Measurements from ENCODE around the gene FCHO1.
A peak's percentile ranks its signal among the peaks of the same experiment; 100 is the strongest.

The FCHO1 gene

DNA sequence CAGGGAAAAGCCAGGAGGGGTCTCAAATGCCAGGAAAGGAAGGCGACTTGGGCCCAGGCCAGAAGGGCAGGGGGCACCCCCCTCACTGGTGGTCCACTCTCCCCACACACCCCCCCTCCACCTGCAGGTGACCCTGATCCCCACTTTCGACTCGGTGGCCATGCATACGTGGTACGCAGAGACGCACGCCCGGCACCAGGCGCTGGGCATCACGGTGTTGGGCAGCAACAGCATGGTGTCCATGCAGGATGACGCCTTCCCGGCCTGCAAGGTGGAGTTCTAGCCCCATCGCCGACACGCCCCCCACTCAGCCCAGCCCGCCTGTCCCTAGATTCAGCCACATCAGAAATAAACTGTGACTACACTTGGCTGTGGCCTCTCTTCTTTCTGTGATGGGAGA lies 17.1 kb upstream of the FCHO1 start:
- DNase-seq, result no peak

DNA sequence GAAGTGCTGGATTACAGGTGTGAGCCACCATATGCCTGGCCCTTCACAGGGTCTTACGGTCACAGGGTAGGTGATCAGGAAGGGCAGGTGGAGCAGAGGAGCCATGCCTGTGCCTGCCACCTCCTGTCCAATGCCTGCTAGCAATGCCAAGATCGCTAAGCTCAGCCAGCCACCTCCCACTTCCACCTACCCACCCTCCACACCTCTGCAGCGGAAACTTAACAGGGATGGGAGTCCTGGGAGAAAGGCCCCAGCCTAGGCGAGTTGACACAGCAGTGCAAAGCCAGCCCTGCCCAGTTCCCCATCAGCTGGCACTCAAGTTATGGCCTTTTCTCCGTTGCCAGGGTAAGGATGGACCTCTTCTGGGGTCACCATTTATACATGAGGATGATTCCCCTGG lies 15.9 kb upstream of the FCHO1 start:
- no peak for DNase-seq

DNA sequence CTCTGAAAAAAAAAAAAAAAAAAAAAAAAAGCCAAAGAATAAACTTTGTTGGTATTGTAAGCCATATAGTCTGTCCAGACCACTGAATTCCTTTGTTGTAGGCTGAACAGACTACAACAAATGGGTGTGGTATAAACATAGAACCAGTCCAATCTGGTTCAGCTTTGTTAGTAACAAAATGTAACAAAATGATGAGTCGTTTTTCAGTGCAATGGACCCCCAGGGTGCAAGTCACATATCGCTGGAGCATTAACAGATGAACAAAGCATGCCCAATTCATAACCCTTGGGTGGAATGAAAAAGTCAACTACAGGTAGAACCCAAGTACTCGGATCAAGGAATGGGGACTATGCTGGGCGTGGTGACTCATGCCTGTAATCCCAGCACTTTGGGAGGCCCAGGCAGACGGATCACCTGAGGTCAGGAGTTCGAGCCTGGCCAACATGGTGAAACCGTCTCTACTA lies 13.6 kb upstream of the FCHO1 start:
- DNase-seq, result no peak

DNA sequence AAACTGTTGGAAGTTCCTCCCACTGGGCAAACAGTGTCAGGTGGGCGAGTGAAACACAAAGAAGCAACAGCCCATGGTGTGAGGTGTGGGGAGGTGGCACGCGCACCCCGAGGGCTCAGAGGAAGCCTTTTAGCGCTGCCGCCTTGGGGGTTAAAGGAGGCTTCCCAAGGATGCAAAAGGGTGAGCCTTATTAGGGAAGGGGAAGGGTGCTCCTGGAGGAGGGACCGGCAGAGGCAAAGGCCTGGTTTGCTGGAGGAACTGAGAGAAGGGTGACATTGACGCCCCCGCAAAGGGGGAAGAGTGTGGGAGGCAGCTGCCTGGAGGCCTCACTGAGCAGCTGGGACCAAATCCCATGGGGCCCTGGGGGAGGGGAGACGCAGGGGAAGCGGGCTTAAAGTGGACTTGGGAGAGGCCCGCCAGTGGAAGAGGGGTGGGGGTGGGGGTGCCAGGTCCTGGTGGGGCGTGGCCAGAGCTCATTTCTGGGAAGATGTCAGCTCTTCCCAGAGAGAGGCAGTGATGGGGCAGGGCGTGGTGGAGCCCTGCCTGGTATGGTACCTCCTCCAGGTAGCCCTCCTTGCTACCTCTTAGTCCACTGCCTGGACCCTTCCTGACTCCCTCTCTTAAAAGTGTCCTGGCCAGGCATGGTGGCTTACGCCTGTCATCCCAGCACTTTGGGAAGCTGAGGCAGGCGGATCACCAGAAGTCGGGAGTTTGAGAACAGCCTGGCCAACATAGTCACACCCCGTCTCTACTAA lies 12.0 kb upstream of the FCHO1 start:
- no peak for DNase-seq

DNA sequence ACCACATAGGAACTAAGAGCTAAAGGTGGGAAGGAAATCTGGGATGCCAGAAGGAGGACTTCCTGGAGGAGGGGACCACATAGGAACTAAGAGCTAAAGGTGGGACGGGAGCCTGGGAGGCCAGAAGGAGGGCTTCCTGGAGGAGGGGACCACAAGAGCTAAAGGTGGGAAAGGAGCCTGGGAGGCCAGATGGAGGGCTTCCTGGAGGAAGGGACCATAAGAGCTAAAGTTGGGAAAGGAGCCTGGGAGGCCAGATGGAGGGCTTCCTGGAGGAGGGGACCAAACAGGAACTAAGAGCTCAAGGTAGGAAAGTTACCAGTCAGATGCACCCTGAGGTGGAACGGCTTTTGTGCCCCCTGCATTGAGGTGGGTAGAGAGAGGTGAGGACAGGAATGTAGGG lies 9.8 kb upstream of the FCHO1 start:
- DNase-seq, result no peak

DNA sequence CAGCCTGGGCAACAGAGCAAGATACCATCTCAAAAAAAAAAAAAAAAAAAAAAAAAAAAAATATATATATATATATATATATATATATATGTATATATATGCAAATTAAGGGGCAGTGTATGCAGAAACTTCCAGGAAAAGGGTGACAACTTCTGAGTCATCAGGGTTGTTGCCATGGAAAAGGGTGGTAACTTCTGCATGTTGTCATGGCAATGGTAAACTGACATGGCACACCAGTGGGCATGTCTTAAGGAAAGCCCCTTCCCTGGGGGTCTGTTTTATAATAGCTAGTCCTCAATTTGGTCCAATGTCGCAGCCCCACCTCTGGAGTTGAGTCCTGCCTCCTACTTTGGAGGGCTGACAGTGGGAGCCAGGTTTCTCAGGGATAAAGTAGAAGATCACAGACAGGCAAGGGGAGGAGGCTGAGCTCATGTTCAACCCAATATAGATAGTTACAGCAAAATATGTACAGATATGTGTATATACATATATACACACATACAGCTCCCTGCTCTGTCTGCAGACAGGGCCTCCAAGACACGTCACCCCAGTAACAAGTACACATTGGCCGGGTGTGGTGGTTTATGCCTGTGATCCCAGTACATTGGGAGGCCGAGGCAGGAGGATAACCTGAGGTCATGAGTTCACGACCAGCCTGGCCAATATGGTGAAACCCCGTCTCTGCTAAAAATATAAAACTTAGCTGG lies 7.2 kb upstream of the FCHO1 start:
- no peak for DNase-seq

DNA sequence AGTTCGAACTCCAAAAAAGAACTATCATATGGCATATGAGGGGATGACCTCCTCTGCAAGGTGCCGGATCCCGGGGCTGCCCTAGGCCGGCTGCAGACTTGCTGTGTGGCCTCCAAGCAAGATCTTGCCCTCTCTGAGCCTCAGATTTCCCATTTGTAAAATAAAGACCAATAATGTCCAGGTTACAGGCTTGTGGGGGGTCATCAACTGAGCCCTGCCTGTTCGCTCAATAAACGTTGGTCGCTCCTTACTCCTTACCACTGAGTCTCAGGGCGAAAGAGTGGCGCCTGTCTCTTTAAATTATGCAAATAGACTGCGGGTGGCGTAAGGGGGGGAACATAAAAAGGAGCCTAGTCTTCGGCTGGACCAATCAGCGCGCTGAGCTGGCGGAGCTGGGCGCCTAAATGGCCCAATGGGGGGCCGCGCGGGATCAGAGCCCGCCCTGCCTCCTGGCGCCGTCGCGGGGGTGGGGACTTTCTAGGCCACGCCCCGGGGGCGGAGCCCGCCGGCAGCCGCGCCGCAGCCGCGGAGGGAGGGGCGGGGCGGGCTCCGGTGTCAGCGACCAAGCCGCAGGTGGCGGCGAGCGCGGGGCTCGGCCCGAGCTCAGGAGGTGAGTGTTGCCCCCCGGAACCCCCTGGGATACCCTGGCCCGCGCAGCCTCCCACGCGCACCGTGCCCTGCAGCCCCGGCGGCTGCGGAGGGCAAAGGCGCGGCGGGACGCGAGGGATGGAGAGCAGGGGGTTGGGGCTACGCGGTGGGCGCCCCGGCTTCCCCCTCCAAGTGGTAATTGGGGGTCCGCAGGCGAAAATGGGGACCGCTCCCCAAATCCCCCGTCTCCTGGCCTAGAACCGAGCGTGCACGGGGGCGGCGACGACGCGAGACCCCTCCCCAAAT lies 3.8 kb upstream of the FCHO1 start:
- DNase-seq, result peak; percentile 98

DNA sequence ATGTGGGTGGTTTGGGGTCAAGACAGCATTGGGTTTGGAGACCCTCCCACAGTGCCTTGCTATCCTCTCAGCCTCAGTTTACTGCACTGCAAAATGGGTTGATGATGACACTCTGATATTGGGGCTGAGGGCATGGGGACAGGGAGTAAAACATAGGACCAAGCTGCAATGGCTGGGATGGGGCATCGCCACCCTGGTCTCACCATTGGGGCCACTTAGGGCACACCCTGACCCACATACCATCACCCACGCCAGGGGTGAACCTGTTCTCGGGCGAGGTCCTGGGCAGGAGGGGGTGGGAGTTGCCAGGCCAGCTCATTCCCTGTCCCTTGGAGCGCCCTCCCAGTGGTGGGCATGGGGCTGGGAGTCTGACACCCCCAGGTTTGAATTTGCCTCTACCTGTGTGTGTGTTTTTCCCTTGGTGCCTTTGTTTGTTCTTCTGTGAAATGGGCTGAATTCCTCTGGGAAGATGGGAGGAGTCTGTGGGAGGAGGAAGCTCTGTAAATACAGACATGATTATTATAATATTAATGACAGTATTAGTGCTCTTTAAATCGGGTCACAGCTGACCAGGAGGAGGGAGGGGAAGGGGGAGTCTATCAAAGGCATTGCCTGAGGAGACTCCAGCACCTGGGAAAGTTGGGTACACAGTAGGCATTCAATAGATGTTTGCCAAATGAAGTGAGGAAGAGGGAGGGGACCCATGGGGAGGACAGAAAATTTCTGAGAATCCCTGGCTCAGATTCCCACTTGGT lies 2.2 kb upstream of the FCHO1 start:
- DNase-seq, result no peak

DNA sequence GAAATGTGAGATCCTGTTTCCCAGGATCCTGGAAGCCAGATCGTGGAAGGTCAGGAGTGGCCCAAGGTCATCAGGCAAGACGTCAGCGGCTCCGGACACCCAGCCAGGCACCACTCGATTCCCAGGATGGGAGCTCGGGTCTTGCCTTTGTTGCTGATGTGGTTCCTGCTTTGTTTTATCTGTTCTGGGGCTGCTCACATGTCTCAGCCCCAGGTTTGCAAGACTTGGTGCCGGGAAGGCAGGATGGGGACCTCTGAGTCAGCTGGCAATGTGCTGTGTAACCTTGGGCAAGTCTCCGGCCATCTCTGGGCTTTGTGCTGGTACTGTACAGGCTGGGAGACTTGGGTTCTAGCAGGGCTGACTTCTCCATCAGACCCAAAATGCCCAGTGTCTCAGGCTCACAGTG lies 1.4 kb upstream of the FCHO1 start:
- DNase-seq, result no peak

DNA sequence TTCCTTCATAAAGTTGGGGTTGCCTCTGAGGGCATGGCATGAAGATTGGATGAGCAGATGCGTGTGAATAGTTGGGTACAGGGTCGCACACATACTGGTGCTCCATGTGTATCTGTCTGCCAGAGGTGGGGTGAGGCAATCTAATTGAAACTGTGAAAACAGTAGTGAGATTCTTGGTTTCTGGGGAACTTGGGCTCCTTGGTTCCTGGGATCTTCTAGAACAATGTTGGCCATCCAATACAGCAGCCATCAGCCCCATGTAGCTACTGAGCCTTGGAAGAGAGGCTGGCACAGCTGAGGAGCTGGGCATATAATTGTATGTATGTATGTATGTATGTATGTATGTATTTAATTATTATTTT lies 616 bp downstream of the FCHO1 start:
- DNase-seq, result no peak

DNA sequence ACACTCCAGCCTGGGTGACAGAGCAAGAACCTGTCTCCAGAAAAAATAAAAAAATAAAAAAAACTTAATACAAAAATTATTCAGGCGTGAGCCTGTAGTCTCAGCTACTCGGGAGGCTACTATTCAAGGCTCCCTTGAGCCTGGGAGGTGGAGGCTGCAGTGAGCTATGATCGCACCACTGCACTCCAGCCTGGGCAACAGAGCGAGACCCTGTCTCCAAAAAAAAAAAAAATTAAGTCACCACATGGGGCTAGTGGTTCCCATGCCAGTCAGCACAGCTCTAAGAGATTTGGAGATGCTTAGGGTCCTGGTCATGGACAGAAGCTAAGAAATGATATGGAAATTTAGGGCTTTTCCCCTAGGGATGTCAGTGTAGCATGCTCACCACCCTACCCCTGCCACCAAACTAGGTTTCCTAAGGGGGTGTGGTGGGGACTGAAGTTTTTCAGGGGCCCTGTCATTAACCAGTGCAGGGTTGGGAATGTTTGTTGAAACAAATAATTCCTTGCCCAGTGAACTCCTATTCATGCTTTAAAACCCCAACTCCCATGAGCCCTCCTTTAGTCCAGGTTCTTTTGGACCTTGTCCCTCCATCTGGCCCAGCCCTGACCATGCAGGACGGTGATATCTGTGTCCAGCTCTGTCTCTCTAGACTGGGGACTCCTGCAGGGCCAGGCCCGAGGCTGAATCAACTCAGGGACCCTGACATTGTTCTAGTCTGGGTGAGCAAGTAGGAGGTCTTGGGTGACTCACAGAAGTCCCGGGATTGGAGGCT lies 1.8 kb downstream of the FCHO1 start:
- no peak for DNase-seq

DNA sequence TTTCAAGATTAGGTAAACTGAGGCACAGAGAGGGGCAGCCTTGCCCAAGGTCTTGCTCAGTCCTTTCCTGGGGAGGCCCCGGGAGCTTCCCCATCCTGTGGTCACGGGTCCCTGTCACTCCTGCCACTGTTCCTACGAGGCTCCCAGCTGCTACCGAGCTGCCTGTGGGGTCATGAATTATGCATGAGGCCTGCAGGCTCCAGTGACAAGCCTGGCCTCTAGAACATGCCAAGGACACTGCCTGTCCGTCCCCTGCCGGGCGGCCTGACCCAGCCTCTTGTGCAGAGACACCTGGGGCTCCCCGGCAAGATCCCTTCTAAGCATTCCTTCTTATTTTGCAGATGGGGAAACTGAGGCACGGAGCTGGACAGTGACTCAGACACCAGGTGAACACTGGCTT lies 2.7 kb downstream of the FCHO1 start:
- DNase-seq, result no peak

DNA sequence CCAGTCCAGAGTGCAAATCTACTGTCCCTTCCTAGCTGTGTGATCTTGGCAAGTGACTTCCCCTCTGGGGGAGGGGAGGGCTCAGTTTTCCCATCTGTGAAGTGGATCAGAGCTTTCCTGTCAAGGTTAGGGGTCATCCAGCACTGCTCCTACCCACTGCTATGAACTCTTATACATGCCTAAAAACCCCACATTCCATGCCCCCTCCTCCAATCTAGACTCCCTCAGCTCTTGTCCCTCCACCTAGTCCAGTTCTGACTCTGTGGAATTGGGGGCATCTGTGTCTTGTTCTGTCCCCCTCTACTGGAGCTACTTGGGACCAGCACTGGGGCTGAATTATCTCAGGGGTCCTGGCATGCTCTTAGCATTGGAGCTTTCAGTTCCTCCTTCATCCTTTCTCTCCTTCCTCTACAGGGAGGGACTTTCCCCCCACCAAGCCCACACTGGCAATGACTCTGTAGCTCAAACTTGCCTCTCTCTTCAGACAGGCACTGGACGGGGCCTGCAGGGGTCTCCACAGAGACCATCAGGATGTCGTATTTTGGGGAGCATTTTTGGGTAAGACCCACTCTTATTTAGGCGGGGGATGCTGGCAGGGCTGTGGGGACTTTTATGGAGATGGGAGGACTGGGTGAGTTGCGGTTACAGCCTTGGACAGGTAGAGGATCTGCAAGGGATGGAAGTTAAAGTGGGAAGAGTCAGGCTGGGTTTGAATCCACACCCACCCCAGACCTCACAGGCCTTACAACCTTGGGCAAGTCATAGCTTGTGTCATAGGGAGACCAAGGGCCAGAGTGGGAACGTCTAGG lies 3.6 kb downstream of the FCHO1 start:
- no peak for DNase-seq

DNA sequence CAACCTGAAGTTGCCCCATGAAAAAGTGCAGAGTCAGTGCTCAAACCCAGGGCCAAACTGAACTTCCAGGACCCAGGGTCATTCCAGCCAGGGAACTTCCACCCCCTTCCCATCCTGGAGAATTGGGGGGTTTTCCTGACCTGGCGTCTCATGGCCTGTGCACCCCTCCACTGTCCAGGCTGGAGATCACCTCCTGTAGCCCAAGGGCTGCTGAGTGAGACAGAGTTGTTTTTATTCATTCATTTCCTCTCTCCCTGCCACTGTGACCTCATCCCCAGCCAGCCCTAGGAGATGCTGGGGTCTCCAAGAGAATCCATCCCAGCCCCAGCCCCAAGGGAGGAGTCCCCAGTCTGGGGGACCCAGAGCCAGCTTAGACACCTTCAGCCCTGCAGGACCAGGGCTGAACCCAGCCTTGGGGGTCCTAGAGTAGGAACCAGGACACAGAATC lies 4.2 kb downstream of the FCHO1 start:
- DNase-seq, result no peak

DNA sequence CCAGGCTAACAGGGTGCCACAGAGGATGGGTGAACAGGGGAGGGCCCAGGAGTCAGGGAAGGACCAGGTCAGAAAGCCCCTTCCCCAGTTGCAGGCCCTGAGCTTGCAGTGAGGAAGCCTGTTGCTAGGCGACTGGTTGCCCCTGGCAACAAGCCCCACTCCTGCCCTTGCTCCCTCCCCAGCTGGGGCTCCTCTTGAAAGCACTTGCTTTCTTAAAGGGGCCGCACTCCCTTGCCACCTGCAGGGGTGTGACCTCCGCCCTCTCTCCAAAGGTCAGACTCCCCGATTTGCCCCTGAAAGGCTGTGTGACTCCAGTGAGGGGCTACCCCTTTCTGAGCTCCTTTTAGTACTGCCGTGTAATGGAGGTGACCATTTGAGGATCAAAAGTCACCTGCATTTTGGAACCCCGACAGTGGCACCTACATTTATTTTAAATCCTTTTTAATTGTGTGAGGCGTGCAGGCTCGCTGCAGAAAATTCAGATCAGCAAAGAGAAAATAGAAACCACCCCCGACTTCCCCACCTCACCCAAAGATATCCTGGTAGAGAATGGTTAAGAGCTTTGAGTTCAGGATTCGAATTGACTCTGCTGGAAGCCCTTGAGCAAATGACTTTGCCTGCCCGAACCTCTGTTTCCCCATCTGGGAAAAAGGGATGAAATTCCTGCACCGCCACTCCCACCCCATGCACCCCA lies 4.8 kb downstream of the FCHO1 start:
- peak; percentile 56 for DNase-seq

DNA sequence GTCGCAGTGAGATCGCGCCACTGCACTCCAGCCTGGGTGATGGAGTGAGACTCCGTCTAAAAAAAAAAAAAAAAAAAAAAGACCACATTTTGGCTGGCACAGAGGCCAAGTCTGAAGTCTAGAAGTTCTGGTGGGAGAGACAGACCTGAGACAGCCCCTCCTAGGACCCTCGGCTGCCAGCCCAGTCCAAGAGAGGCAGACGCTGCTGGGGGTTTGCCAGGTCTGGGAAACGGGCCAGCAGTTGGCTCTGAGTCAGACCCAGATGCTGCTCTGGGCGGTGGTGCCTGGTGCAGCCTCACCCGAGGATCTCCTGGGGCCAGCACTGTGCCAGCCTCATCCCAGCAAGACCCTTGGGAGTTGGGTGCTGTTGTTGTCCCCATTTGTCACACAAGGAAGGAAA lies 5.8 kb downstream of the FCHO1 start:
- peak; percentile 63 for DNase-seq

DNA sequence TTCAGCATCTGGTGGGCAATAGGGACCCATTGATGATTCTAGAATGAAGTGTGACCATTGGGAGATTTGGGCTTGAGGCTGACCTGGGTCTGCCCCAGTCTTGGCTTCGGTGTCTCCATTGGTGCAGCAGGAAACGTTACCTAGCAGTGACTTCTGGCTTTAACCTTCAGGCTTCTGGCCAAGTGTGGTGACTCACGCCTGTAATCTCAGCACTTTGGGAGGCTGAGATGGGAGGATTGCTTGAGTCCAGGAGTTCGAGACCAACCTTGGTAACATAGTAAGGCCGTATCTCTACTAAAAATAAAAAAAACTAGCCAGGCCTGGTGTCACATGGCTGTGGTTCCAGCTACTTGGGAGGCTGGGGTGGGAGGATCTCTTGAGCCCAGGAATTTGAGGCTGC lies 7.2 kb downstream of the FCHO1 start:
- DNase-seq, result no peak

DNA sequence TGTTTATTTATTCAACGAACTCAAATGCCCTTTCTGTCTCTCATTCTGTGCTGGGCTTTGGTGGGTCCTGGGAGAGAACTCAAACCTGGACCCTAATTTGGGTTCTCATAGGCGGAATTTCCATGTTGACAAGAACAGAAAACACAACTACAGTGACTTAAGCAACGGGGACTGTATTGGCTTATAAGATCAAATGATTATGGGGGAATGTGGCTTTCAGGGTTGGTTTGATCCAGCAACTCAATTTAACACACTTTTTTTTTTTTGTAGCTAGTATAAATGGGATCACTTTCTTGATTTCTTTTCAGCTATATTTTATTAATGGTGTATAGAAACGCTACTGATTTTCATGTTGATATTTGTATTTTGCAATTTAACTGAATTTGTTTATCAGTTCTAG lies 9.9 kb downstream of the FCHO1 start:
- DNase-seq, result no peak

DNA sequence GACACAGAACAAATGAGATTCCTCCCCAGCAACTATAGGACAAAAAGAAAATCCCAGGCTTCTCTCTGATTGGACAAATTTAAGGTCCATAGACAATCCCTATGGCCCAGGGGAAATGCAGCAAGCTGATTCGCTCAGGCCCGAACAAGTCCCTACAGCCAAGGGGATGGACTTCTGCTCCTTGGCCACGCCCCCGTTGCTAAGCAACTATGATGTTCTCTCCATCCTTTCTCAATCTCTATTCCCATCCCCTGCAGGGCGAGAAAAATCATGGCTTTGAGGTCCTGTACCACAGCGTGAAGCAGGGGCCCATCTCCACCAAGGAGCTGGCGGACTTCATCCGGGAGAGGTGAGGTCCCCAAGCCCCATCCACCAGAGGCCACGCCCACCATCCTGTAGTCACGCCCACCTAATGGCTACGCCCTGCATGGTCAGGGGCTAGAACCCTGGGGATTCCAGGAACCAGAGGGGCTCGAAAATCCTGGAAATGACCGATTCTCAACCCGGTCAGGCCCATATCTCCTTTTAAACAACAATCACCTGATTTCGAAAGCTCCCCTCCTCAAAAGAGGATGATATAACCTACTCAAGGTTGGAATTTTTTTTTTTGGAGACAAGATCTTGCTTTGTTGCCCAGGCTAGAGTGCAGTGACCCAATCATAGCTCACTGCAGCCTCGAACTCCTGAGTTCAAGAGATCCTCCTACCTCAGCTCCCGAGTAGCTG lies 11.4 kb downstream of the FCHO1 start:
- DNase-seq, result no peak

DNA sequence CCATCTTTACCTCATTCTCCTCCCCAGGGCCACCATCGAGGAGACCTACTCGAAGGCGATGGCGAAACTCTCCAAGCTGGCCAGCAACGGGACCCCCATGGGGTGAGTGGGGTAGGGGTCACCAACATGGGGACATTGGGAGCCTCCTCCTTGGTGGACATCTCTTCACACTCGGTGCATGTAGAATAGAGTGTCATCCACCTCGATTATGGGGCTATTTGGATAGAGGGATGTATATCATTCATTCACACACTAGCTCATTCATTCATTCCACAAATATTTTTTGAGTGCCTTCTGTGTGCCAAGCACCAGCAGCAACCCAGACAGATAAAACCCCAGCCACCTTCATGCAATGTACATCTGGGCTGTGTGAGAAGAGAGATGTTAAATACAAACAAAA lies 13.1 kb downstream of the FCHO1 start:
- no peak for DNase-seq
